ENCODE results near the gene ADARB1.

The ADARB1 gene

DNA sequence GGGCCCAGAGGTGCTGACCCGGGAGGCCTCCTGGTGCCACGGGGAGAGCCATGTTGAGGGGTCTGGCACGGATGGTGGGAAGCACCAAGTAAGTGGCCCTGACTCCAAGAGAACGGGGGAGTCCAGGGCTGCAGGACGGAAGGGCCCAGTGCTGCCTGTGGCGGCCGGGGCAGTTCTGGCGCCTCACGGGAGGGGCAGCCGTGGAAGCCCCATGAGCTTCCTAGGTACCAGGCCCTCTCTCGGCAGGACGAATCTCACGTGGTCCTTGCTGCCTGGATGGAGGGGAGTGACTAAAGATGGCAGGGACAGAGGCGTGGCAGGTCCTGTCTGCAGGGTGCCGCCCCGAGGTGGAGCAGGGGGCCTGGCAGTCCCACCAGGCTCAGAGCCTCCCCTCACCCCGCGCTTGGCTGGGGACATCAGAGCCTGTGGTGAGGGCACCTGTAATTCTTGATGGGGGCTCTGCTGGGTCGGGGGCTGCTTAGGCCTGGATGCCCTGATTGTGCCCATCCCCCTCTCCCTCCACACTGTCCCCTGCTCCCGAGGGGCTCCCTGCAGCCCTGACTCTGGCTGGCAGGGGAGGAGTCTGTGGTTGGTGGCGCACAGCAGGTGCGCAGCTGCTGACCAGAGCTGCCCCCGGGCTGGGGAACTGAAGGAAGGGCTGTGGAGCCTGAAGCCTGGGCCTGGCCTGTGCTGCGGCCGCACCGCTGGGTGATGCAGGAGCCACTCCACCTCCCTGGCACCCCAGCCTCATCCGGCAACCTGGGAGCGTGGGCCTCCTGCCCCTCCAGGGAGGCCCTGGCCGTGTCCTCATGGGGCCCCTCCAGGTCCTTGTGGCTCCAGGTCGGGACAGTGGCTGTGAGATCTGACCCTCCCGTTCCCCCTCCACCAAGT is 181.9 kb downstream of the ADARB1 start:
- no peaks in the 10 kb centered on the region for H3K27me3 ChIP-seq (ENCODE audit: control insufficient read depth, insufficient read depth, low read length)

DNA sequence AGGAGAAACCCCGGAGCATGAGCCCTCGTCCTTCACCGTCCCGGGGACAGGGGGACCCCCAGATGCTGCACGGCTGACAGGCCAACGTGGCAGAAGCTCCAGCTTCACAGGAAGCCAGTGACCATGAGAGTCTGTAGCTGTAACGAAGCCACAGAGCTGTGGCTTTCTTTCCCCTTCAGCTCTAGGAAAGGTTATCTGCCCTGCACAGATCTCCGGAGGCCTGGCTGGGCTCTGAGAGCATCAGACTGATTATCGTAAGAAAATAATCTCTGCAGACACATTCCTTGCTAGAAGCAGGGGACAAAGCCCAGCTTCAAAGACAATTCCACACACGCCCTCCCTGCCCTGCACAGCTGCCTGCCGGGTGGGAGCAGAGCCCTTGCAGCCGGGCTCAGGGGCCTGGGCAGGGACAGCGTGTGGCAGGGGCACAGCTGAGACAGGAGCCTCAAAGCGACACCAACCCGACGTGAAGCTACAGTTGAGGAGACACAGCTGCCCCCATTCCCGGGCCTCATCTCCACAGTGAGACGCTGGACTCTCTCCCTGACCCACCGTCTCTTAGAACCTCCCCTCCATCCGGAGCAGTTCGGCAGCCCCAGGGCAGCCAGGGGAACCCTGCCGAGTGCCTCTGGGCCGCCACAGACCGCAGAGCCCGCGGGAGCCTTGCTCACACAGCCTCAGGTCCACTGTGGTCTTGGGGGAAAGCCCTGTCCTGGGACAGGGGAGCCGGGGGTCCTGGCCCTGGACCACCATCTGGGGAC is 182.7 kb downstream of the ADARB1 start:
- Histone ChIP-seq H3K36me3 (ENCODE audit: control insufficient read depth, insufficient read depth, low read length) (no peaks in the 10 kb centered on the region), H2AFZ (no peak overlapping the region), H3K4me1 (no peaks in the 10 kb centered on the region), H3K27ac (no peak overlapping the region), H3K9ac (no peak overlapping the region), H3K4me2 (ENCODE audit: low read length) (no peak overlapping the region), H3K9me3 (ENCODE audit: control insufficient read depth, low read length) (no peaks in the 10 kb centered on the region), H3K27me3 (ENCODE audit: control insufficient read depth, insufficient read depth, low read length) (no peaks in the 10 kb centered on the region), H3K79me2 (no peaks in the 10 kb centered on the region), H3K4me3 (ENCODE audit: low read depth, low read length) (no peak overlapping the region)
- TF ChIP-seq, protein P1, sequence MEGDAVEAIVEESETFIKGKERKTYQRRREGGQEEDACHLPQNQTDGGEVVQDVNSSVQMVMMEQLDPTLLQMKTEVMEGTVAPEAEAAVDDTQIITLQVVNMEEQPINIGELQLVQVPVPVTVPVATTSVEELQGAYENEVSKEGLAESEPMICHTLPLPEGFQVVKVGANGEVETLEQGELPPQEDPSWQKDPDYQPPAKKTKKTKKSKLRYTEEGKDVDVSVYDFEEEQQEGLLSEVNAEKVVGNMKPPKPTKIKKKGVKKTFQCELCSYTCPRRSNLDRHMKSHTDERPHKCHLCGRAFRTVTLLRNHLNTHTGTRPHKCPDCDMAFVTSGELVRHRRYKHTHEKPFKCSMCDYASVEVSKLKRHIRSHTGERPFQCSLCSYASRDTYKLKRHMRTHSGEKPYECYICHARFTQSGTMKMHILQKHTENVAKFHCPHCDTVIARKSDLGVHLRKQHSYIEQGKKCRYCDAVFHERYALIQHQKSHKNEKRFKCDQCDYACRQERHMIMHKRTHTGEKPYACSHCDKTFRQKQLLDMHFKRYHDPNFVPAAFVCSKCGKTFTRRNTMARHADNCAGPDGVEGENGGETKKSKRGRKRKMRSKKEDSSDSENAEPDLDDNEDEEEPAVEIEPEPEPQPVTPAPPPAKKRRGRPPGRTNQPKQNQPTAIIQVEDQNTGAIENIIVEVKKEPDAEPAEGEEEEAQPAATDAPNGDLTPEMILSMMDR (IDR thresholded peaks at IDR 0.05) = no peak

More for the DNA sequence above, 181.9 kb downstream of the ADARB1 start:
- no peak overlapping the region for H3K27ac ChIP-seq
- TF ChIP-seq, protein P1 (IDR thresholded peaks at IDR 0.05) = no peak
- no peaks in the 10 kb centered on the region for H3K36me3 ChIP-seq (ENCODE audit: control insufficient read depth, insufficient read depth, low read length)
- H3K9ac ChIP-seq = no peak overlapping the region
- H3K4me2 ChIP-seq (ENCODE audit: low read length) = no peak overlapping the region
- no peaks in the 10 kb centered on the region for H3K4me1 ChIP-seq
- H2AFZ ChIP-seq = no peak overlapping the region
- no peaks in the 10 kb centered on the region for H3K9me3 ChIP-seq (ENCODE audit: control insufficient read depth, low read length)
- H3K79me2 ChIP-seq = no peaks in the 10 kb centered on the region
- no peak overlapping the region for H3K4me3 ChIP-seq (ENCODE audit: low read depth, low read length)

DNA sequence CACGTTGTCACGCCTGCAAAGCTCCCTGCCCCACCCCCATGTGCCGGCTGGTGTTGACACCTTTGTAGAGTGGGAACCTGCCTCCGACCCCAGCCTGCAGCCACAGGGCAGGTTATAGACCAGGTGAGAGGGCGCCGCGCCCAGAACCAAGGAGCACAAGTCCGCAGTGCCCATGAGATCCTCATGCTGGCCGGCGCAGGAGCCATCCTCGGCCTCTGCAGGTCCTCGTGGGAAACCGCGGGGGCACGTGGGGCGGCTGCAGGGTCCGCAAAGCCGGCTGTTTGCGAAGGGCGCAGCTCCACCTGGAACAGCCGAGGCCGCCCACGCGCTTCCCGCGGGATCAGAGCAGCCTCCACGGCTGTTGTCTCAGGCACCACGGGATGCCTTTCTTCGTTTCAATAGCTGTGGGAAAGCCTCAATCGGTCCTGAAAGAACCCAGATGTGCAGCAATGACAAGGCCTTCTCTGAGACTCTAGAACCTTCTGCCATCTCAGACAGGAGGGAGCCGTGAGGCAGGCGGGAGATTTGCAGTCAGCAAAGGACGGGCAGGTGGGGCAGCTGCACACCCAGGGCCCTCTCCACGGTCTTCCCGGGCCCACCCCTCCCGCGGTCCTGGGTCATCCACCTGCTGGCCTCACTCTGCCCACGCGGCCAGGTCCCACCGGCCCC is 183.4 kb downstream of the ADARB1 start:
- TF ChIP-seq, protein P1 (IDR thresholded peaks at IDR 0.05) = no peak
- no peaks in the 10 kb centered on the region for H3K79me2 ChIP-seq
- no peaks in the 10 kb centered on the region for H3K27me3 ChIP-seq (ENCODE audit: control insufficient read depth, insufficient read depth, low read length)
- H3K9ac ChIP-seq = no peak overlapping the region
- no peak overlapping the region for H3K27ac ChIP-seq
- H3K9me3 ChIP-seq (ENCODE audit: control insufficient read depth, low read length) = no peaks in the 10 kb centered on the region
- no peaks in the 10 kb centered on the region for H3K4me1 ChIP-seq
- H3K4me2 ChIP-seq (ENCODE audit: low read length) = no peak overlapping the region
- no peaks in the 10 kb centered on the region for H3K36me3 ChIP-seq (ENCODE audit: control insufficient read depth, insufficient read depth, low read length)
- H3K4me3 ChIP-seq (ENCODE audit: low read depth, low read length) = no peak overlapping the region
- no peak overlapping the region for H2AFZ ChIP-seq

DNA sequence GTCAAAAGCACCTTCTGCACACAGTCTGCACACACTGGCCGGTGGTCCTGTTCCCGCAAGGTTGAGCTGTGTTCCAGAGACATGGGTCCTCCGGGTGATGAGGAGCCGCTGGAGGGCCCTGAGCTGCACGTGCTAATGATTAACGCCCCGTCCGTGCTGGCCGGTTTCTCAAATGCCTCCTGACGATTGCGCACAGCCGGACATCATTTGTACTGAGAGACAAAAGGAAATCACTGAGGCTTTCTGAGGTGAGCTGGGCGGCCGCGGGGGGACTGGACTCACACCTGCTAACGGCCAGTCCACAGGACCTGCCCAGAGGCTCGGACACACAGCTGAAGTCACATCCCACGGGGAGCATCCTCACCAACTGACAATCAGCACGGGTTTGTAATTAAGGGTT is 184.1 kb downstream of the ADARB1 start:
- Histone ChIP-seq H3K79me2 (no peaks in the 10 kb centered on the region), H3K4me1 (no peaks in the 10 kb centered on the region), H3K4me3 (ENCODE audit: low read depth, low read length) (no peak overlapping the region), H3K27ac (no peak overlapping the region), H2AFZ (no peak overlapping the region), H3K4me2 (ENCODE audit: low read length) (no peak overlapping the region), H3K36me3 (ENCODE audit: control insufficient read depth, insufficient read depth, low read length) (no peaks in the 10 kb centered on the region), H3K9ac (no peak overlapping the region), H3K9me3 (ENCODE audit: control insufficient read depth, low read length) (no peaks in the 10 kb centered on the region), H3K27me3 (ENCODE audit: control insufficient read depth, insufficient read depth, low read length) (no peaks in the 10 kb centered on the region)
- TF ChIP-seq, protein P1 (IDR thresholded peaks at IDR 0.05) = no peak
